ENCODE measurements around the gene ZBTB37. TPM values are rescaled to one million over a fixed set of nuclear protein-coding genes. Genes with fewer than 3 reads are reported as not detected.

The ZBTB37 gene
- total RNA-seq, 1 donor from 2014 or later: 19.3 TPM

DNA sequence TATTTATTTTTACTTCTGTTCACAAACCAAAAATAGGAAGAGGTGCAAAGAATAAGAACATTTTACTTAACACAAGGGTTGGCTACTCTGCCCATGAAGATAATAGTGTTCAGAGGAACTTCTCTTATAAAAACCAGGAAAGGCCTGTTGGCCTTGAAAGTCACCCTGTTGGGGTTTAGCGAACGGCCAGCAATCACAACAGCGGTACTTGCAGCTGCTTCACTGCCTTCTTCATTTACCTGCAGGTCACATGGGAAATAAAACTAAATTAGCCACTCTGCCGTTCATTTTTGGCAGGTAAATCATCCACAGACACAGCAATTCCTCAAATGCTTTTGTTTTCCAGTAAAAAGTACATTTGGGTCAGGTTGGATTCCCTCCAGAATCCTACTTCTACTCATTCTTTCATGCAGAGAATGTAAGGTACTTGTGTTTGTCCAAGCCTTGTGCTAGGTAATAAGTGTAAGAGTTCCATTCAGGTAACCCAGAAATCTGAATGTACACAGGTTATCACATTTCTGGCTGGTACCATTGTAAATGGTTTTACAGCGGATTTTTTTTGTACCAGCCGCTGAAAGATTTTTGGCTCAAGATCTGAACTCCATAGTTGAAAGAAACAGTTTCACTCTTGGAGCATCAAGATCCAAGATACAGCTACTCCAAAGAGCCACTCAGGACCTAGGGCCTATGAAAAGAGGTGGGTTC lies 35.8 kb downstream of the ZBTB37 start:
- Mint-ChIP-seq H3K9me3 (no peaks in the 10 kb centered on the region), H3K4me1 (no peaks in the 10 kb centered on the region), H3K27ac (no peak overlapping the region), H3K27me3 (ENCODE audit: low read depth) (no peaks in the 10 kb centered on the region), H3K4me3 (no peak overlapping the region), H3K36me3 (peaks cover 11% of the 10 kb centered on the region)
- TF ChIP-seq, protein P1, sequence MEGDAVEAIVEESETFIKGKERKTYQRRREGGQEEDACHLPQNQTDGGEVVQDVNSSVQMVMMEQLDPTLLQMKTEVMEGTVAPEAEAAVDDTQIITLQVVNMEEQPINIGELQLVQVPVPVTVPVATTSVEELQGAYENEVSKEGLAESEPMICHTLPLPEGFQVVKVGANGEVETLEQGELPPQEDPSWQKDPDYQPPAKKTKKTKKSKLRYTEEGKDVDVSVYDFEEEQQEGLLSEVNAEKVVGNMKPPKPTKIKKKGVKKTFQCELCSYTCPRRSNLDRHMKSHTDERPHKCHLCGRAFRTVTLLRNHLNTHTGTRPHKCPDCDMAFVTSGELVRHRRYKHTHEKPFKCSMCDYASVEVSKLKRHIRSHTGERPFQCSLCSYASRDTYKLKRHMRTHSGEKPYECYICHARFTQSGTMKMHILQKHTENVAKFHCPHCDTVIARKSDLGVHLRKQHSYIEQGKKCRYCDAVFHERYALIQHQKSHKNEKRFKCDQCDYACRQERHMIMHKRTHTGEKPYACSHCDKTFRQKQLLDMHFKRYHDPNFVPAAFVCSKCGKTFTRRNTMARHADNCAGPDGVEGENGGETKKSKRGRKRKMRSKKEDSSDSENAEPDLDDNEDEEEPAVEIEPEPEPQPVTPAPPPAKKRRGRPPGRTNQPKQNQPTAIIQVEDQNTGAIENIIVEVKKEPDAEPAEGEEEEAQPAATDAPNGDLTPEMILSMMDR (IDR thresholded peaks at IDR 0.05; ENCODE audit: unreplicated experiment): no peak
- no peak for DNase-seq (ENCODE audit: low spot score in 2 of 2, unreplicated experiment in 2 of 2)

DNA sequence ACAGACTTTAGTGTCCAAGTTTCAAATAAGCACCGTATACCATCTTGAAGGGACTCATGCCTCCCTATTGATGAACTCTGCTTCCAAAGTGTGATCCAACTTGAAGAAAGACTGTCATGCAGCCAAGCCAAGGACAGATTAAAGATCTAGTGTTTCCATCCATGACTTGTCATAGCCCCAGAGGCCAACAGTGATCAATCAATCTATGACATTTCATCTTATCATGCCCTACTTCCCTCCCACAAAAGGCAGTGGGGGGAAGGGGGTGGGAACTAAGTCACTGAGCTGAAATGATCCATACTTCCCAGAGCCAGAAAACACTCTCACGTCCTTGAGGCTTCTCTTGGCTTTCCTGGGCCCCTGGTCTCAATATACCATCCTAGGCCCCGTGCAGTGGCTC lies 44.9 kb downstream of the ZBTB37 start:
- Mint-ChIP-seq H3K27me3 (ENCODE audit: low read depth) (no peaks in the 10 kb centered on the region), H3K4me1 (no peaks in the 10 kb centered on the region), H3K9me3 (peaks cover 8% of the 10 kb centered on the region), H3K27ac (no peak overlapping the region), H3K36me3 (peaks cover 7% of the 10 kb centered on the region), H3K4me3 (no peak overlapping the region)
- DNase-seq (ENCODE audit: low spot score in 2 of 2, unreplicated experiment in 2 of 2): no peak
- TF ChIP-seq, protein P1 (IDR thresholded peaks at IDR 0.05; ENCODE audit: unreplicated experiment): no peak

DNA sequence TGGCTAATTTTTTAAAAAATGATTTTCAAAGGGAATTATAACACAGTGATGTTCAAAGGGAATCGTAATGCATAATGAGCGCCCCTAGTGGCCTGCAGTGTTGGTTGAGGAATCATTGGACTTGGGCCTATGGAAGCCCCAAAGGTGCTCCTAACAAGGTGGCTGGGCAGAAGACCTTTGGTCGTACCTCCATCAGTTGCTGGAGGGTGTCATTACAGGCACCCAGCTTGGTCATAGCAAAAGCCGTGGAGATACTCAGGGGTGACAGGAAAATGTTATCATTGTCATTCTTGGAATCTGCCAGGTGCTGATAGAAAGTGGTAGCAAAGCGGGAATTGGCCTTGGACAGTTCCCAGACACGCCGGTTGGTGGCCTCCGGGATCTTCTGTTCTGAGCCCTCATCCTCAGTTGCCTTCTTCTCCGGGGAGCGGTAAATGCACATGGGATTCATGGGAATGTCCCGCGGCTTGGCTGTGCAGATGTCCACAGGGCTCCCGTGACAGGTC lies 46.2 kb downstream of the ZBTB37 start:
- Mint-ChIP-seq H3K36me3 (peaks cover 4% of the 10 kb centered on the region), H3K4me3 (no peak overlapping the region), H3K27ac (no peak overlapping the region), H3K9me3 (peaks cover 6% of the 10 kb centered on the region), H3K4me1 (no peaks in the 10 kb centered on the region), H3K27me3 (ENCODE audit: low read depth) (no peaks in the 10 kb centered on the region)
- no peak for DNase-seq (ENCODE audit: low spot score in 2 of 2, unreplicated experiment in 2 of 2)
- TF ChIP-seq, protein P1 (IDR thresholded peaks at IDR 0.05; ENCODE audit: unreplicated experiment): peak; percentile 45

DNA sequence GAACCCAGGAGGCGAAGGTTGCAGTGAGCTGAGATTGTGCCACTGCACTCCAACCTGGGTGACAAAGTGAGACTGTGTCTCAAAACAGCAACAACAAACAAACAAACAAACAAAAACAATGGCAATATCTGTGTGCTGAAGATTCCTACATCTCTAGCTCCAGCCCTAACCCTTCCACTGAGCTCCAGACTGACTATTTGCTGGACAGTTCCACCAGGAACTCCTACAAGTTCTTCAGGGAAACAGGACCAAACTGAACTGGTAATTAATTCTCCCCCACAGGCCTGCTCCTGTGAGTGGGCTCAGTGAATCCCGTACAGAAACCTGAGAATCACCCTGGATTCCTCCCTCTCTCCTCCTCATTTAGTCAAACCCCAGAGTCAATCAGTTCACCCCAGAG lies 47.4 kb downstream of the ZBTB37 start:
- no peak for DNase-seq (ENCODE audit: low spot score in 2 of 2, unreplicated experiment in 2 of 2)
- TF ChIP-seq, protein P1 (IDR thresholded peaks at IDR 0.05; ENCODE audit: unreplicated experiment): no peak
- Mint-ChIP-seq H3K36me3 (no peaks in the 10 kb centered on the region), H3K9me3 (peaks cover 6% of the 10 kb centered on the region), H3K4me3 (no peak overlapping the region), H3K27ac (no peak overlapping the region), H3K4me1 (no peaks in the 10 kb centered on the region), H3K27me3 (ENCODE audit: low read depth) (no peaks in the 10 kb centered on the region)

DNA sequence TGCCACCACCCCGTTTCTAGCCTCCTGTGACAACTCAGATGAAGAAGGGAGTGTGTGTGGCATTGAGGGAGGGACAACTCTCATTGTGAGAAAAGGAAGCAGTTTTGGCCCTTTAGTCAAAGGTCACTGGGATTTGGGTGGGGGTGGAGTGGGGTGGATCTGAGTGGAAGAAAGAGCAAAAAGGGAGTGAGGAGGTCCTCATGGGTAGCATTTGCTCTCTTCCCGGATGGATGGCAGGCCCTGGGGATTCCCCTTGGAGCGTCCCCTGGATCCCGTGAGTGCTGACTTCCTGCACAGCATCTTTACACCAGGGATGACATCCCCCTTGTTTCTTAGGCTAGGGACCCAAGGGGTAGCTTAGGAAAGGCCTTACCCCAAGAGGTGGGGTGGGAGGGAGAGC lies 48.5 kb downstream of the ZBTB37 start:
- Mint-ChIP-seq H3K27me3 (ENCODE audit: low read depth) (no peaks in the 10 kb centered on the region), H3K27ac (no peak overlapping the region), H3K4me1 (no peaks in the 10 kb centered on the region), H3K4me3 (no peak overlapping the region), H3K9me3 (peaks cover 7% of the 10 kb centered on the region), H3K36me3 (no peaks in the 10 kb centered on the region)
- TF ChIP-seq, protein P1 (IDR thresholded peaks at IDR 0.05; ENCODE audit: unreplicated experiment): no peak
- DNase-seq (ENCODE audit: low spot score in 2 of 2, unreplicated experiment in 2 of 2): no peak
